HG03457 (cell line): ENCODE data around the gene SPRN.

Experiments used
- ATAC-seq: cut with Tn5 transposase; IDR thresholded peaks from one replicate; pipeline ENCODE4 v1.9.1; 2021; ENCODE audit warnings: moderate number of reproducible peaks; ENCODE audit not compliant: unreplicated experiment

Gene SPRN

DNA sequence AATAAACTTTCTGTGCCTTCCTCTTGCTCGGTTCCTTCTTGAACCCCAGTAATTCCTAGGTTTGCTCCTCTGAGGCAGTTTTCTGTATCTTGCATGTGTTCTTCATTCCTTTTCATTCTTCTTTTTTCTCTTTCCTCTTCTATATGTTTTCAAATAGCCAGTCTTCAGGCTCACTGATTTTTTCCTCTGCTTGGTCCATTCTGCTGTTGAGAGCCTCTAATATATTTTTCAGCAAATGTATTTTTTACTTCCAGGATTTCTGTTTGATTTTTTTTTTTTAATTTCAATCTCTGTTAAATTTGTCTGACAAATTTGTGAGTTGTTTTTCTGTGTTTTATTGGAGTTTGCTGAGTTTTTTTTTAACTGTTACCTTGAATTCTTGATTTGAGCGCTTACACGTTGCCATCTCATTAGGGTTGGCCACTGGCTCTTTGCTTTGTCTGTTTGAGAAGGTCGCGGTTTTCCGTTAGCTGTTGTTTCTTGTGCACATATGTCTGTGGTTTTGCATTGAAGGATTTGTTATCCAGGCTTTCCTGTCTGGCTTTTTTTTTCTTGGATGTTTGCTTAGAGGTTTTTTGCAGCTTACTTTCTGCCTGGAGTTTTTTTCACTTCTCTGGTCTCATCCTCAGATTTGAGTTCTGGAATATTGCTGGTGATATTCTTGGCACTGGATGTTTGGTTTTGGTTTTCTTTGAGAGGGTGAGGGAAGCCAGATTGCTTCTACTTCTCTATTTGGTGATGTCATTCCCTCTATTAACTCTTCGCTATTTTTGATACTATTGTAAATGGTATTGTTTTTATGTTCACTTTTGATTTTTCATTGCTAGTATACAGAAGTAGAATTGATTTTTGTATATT is 12.7 kb downstream of the SPRN start:
- ATAC-seq: no peak

DNA sequence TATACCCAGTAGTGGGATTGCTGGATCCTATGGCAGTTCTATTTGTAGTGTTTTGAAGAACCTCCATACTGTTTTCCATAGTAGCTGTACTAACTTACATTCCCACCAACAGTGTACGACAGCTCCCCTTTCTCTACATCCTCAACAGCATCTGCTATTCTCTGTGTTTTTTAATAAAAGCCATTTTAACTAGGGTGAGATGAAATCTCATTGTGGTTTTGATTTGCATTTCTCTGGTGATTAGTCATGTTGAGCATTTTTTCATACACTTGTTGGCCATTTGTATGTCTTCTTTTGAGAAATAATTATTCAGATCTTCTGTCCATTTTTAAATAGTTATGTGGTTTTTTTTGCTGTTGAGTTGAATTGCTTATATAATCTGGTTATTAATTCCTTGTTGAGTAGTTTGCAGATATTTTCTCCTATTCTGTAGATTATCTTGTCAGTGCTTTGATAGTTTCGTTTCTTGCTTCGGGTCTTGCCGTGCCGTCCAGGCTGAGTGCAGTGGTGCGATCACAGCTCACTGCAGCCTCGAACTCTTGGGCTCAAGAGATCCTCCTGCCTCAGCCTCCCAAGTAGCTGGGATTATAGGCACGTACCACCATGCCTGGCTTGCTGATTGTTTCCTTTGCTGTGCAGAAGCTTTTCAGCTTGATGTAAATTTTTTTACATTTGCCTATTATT is 18.4 kb downstream of the SPRN start:
- ATAC-seq: no peak

DNA sequence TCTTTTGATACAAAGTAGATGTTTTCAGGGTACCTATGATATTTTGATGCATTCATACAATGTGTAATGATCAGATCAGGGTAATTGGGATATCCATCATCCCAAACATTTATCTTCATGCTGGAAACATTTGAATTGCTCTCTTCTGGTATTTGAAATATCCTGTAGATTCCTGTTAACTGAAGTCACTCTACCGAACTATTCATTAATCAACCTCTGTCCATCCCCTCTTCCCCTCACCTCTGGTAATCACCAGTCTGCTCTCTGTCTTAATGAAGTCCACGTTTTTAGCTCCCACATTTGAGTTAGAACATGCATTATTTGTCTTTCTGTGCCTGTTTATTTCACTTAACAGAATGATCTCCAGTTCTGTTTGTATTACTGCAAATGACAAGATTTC is 19.2 kb downstream of the SPRN start:
- ATAC-seq: no peak

DNA sequence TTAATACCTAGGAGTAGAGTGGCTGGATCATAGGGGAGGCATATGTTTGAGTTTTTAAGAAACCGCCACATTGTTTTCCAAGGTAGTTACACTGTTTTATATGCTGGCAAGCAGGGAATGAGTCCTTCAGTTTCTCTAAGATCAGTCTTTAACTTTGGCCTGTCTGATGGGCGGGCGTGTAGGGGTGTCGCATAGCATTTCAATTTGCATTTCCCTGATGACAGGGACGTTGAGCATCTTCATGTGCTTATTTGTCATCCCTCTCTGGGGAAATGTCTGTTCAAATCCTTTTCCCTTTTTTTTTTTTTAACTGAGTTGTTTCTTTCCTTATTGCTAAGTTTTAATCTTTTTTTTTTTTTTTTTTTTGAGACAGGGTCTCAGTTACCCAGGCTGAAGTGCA is 20.6 kb downstream of the SPRN start:
- ATAC-seq: no peak

DNA sequence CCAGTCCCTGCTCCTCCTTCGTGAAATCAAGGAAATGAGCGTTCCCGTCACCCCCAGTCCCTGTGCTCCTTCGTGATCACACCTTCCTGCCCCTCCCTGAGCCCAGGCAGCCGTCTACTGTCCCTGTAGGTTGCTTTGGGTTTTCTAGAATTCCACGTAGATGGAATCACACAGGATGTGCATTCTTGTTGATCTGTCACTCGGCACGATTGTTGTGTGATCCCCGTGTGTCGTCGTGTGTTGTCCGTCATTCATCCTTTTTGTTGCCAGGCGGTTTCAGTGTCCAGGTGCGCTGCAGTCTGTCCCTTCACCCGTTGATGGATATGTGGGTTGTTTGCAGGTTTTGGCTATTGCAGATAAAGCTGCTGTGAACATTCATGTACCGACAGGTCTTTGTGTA is 21.1 kb downstream of the SPRN start:
- ATAC-seq: no peak

DNA sequence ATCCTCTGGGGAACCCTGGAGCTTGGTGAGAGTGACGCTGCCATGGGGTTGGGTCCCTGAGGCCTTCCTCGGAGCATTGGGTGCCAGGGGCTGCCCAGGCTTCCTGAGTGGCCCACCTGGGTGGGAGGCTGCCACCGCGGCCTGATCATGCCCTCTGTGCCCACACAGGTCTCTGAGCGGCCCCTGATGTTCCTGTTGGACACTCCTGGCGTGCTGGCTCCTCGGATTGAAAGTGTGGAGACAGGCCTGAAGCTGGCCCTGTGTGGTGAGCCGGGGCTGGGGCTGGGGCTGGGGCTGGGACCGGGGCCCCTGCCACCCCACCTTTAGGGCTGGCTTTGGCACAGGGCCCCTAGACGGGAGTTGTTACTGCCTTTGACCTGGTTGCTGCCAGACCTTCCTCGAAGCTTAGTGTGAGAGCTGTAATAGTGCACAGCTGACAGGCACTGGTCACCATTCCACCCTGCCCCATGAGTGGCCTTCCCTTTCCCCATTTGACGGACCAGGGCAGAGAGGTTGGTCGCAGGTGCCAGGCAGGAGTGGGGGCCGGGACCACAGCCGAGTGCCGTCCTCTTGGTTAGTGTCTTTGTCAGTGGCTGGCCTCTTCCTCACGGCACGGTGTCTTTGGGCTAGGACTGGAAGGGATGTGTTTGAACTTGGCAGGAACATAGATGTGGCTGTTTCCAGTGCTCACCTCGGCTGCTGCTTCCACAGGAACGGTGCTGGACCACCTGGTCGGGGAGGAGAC is 22.3 kb downstream of the SPRN start:
- ATAC-seq: no peak

DNA sequence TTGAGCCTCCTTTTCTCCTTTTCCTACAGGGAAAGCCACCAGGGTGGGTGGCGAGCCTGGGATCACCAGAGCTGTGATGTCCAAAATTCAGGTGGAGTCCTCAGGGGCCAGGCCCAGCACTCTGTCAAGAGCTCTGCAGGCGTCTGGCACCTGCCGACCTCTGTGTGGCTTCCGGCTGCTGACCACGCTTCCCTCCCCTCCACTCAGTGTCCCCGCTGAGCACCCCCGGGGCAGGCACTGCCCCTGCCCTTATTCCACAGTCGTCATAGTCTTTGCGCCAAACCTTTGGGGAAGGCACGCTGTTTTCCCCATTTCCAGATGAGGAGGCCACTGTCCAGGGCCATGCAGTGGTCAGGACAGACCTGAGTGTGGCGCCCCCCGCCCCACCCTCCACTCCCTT is 22.9 kb downstream of the SPRN start:
- ATAC-seq: no peak

DNA sequence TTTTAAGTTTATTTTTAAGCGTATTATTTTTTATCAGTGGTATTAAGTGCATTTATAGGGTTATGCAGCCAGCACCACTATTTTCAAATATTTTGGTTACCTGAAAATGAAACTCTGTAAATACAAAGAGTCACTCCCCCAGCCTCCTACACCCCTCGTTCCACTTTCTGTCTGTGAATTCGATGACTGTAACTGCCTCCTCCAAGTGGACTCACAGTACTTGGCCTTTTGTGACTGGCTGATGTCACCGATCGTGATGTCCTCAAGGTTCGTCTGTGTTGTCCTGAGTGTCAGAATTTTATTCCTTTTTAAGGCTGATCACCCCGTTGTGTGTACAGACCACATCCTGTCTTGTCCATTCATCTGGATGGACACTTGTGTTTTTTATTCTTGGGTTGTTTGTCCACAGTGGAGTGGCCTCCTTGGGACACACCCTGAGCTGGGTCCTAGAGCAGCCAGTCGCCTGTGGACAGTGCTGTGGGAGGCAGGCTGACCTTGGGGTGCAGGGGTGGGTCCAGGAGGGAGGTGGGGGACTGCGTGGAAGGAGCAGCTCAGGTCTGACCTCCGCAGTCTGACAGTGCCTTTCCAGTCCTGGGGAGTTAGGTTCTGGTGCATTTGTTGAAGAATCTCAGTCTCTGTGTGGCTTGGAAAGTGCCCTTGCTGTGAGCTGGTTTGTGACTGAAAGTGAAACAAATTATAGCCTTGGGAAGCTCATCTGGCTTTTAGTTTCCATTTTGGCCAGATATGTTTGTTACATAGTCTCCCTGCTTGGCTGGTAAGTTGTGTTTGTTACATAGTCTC is 23.6 kb downstream of the SPRN start:
- ATAC-seq: peak; percentile 65

DNA sequence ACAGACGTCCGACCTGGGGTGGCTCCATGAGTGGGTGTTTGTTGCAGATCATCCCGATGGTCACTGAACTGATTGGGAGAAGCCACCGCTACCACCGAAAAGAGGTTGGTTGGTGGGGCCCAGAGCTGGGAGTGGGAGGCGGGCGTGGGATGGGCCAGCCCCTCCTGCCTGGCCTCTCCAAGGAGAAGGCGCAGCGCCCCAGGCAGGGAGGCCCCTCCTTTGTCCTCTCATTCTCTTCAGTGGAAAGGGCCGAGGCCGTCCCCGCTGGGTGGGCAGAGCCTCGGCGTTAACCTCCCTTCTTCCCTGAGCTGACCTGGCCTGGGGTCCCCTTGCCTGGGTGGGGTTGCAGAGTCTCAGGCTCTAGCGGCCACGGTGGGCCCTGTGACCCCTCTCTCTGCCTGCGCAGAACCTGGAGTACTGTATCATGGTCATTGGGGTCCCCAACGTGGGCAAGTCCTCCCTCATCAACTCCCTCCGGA is 25.3 kb downstream of the SPRN start:
- ATAC-seq: no peak

DNA sequence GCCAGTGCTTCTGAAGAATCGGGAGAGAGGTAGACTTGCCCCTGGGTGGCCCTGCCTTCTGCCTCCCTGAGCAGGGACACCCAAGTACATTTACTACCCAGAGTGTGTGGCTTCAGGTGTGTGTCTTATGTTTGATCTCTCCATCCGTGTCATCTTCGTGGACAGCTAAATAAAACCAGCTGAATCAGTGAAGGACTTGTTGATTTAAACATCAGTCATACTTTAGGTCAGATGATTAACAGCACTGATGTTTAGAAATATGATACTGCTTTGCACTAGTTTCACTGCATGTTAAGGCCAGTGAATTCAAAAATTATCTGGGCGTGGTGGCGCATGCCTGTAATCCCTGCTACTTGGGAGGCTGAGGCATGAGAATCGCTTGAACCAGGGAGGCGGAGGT is 26.5 kb downstream of the SPRN start:
- ATAC-seq: no peak

DNA sequence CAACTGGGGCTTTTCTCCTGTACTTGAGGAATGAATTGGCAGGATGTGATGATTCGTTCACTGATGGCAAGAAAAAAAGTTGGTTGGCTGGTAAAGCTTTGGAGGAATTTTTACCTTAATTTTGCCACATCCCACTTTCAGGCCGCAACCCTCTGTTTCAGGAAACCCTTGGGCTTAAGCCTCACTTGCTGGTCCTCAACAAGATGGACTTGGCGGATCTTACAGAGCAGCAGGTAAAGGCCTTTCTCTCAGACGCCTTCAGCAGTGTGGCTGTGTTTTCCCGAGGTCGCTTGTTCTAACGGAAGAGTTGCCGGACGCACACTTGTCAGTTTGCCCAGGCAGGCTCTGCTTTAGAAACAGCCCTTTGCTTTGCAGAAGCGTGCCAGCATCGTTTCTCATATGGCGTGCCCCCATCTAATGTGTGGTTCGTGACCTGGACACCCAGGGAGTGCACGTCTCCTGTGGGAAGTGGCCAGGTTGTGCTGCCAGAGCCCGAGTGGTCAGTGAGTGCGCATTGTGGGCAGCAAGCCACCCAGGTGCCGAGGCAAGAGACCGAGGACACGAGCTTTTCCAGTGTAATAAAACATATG is 28.3 kb downstream of the SPRN start:
- ATAC-seq: no peak

DNA sequence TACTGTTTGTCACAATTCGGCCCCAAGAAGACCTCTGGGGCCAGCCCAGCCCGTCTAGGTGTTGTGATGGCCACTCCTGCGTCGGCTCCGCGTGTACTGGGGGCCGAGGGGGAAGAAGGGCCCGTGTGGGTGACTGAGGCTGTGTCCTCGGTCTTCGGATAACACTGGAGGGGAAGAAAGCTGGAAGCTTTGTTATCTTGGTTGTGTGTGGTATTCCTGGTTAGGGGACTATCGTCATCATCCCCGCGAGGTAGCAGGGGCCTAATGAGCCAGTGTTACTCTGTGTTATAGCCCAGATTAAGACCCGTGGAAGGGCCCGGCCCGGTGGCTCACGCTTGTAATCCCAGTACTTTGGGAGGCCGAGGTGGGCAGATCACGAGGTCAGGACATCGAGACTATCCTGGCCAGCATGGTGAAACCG is 29.6 kb downstream of the SPRN start:
- ATAC-seq: no peak

DNA sequence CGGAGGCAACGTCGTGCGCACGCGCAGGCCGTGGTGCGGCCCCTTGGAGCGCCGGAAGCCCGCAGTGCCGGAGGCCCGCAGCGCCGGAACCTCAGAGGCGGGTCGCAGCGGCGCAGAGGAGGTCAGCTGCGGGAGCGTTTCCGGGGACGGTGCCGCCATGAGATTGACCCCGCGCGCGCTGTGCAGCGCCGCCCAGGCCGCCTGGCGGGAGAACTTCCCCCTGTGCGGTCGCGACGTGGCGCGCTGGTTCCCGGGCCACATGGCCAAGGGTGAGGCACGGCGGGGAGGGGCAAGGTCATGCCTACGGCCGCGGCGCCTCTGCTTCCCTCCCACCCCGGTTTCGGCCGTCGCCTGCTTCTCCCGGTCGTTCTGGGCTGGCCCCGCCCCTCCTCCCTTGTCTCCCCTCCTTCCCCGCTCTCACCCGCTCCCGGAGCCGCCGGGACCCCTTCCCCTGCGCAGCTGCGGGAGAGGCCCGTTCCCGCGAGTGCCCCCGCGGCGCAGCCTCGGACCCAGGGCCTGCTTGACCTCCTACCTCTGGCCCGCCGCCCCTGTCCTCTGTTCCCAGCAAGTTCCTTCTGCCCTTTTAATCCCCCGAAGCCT is 30.3 kb downstream of the SPRN start, which contains the start of gene MTG1:
MTG1 (plus strand) TSS at position 94 of the 600 bp plus-strand sequence; CDS start at position 158, 64 bp downstream.
- ATAC-seq: peak; percentile 64

DNA sequence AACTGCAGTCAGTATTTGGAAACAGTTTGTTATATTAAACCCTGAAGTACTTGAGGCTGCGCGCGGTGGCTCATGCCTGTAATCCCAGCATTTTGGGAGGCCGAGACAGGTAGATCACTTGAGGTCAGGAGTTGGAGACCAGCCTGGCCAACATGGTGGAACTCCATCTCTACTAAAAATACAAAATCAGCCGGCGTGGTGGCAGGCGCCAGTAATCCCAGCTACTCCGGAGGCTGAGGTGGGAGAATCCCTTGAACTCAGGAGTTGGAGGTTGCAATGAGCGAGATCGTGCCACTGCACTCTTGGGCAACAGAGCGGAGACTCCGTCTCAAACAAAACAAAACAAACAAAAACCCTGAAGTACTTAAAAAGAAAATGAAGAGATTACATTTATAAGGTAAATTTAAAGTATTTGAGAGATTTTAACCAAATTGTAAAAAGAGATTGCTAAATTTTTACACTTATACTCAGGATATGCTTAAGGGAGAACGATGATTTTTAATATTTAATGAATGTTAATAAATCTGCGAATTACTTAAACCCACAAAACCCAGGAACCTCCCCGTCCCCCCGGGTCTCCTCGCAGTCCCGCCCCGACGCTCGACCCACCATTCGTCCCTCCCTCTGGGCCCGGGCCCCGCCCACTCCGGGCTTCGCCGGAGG is 30.9 kb downstream of the SPRN start:
- no peak for ATAC-seq

DNA sequence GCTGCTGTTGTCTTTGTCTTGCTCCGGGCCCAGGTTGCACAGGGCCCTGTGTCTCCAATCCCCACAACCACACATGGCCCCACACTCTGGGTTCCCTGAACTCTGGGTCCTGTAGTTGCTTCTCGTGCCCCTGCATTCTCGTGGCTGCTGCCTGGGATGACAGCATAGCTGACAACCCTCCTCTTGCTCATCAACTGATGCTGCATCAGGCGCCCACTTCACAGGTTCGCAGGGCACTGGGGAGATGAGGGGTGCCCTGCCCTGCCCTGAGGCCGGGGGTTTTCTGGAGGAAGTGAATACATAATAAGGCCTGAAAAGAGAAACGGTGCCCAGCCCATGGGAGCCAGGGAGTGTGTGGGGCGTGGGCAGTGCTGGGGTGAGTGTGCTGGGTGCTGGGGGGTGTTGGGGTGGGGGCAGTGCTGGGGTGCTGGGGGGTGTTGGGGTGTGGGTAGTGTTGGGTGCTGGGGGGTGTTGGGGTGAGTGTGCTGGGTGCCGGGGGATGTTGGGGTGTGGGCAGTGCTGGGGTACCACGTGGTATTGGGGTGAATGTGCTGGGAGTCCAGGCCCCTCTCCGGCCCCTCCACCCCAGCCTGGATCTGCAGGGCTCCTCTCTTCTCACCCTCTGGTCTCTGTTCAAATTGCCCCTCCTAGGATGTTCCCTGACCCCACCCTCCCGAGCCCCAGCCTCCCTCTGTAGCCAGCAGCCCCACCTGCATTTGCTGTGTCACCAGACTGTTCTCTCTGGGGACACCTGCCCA is 32.5 kb downstream of the SPRN start:
- no peak for ATAC-seq

DNA sequence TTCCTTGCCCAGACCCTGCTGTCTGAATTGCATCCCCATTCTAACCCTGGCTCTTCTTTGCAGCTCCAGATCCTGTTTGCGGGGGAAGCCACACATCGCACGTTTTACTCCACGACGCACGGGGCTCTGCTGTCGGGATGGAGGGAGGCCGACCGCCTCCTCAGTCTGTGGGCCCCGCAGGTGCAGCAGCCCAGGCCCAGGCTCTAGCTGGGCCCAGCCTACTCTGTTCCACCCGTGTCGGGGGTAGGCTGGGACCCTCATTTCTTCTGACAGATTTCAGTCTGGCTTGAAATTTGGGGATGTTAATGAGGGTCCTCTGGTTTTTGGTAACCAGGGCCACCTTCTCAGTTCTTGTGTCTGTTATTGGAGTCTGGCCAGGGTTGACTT is 33.2 kb downstream of the SPRN start:
- no peak for ATAC-seq

DNA sequence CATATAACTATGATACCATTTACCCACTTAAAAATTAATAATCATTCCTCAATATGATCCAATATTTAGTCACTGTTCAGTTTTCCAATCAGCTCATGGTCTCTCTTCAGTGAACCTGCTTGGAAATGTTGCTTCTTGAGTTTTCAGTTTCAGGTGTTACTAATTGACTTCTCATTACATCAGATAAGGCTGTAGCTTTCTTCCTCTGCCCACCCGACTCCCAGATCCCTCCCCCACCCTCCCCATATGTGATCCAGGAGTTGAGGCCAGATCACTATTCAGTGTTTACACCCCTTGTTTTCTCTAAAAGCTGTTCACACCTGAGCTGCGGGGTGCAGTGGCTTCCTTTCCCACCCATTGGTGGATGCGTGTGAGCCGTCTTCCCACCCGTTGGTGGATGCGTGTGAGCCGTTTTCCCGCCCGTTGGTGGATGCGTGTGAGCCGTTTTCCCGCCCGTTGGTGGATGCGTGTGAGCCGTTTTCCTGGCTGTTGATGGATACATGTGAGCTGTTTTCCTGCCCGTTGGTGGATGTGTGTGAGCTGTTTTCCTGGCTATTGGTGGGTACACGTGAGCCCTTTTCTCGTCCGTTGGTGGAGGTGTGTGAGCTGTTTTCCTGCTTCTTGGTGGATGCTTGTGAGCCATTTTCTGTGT is 33.7 kb downstream of the SPRN start:
- ATAC-seq: no peak
